Measurements from ENCODE around the gene KLF8. TPM values are rescaled to one million over a fixed set of nuclear protein-coding genes. Genes with fewer than 3 reads are reported as not detected.

Gene KLF8
- total RNA-seq, 1 donor from 2014 or later = 1.3 TPM

DNA sequence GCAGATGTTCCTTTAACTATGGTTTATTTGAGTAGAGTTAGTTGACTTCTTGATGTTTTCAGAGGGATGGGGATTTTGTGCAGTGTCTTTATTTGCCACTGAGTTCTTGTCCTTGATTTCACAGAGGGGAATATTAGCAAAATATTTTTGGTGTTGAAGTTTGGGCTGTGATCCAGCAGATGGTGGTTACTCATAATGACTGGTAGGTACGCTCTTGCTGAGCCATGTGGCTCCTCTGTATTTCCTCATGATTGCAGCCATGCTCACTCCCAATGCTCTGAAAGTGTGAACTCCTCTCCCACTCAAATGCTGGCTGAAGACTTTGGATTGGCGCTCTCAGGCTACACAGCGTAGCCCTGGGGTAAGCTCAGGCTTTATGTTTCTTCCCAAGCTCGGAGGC, 77.7 kb downstream of the KLF8 start:
- no peak for DNase-seq (ENCODE audit: low read depth, low spot score)

DNA sequence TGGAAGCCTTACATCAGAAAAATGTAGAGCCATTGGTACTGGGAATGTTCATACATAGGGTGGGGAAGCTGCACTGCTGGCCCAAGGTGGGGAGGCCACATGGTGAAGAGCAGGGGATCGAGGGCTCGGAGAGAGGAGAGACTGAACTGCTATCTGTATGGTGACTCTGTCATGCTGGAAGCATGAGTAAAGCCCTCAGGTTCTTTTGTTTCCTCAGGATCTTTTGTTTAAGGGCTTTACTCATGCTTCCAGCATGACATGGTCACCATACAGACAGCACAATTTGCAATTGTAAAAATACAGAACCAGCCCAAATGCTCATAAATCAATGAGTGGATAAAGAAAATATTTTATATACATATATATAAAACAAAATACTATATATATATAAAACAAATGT, 78.4 kb downstream of the KLF8 start:
- DNase-seq (ENCODE audit: low read depth, low spot score) = no peak

DNA sequence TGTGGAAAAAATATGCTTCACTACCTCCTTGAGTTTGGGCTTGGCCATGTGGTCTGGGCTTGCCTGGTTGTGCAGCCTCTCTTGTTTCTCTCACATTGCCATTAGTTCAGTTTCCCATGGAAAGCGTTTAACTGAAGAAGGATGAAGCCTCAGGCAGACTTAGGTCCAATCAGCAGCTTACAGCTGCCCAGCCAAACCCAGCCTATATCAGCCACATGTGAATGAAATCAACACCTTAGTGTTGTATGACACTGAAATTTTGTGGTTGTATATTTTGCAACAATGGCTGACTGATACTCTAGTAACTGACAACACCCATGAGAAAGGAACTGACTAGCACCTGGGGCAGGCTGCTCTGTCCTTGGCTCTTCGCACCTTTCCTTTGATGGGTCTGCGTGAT, 81.2 kb downstream of the KLF8 start:
- no peak for DNase-seq (ENCODE audit: low read depth, low spot score)

DNA sequence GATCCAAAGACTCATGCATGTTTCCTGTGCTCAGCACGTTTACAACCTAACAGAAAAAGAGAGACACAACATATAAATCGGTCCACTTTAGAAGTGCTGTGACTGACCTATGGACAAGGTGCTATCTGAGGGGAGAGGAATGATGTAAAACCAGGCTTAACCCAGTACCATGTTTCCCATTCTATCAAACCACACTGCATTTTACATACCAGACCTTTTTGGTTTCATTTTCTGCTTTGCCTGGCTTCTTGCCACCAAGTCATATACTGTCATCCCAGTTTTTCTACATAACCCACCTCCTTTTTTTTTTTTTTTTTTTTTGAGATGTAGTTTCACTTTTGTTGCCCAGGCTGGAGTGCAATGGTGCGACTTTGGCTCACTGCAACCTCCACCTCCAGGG, 82.2 kb downstream of the KLF8 start:
- no peak for DNase-seq (ENCODE audit: low read depth, low spot score)

DNA sequence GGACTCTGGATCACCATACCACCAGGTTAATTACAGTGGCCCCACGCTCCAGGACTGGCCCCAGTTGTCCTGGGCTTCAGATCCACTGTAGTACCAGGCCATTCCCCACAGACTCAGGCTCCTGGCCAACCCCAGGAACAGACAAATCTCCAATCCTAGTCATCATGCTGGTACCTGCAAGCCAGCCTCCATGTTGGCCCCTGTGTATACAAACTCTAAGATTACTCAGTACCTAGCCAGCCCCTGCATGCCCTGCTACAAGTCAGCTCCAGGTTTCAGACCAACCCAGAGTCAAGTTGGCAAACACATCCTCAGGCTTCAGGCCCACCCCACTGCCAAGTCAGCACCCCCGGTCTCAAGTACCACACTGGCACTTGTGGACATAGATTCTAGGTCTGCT, 85.9 kb downstream of the KLF8 start:
- DNase-seq (ENCODE audit: low read depth, low spot score) = no peak

DNA sequence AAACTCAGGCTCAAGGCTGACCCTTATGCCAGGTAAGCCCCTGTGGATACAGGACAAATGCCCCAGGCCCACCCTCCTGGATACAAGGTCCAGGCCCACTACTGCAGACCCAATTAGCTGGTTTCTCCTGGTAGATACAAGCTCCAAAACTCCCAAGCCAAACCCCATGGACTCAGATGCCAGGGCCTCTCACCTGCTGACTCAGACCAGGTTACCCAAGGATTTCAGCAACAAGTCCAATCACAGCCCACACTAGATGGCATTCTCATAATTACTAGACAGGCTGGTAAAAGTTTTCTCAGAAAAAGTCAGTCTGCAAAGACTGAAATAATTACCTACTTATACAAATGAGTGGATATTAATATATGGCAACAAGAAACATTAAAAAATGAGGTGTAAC, 87.0 kb downstream of the KLF8 start:
- no peak for DNase-seq (ENCODE audit: low read depth, low spot score)

Data from pulmonary artery endothelial cell (primary cell).